ENCODE data around the gene TMEM116.
"Not testable (repeated sequence)": the region's sequence is repeated elsewhere in the genome, so short reads cannot be mapped to it uniquely, and the experiment has no call there.

Gene TMEM116

GRCh38 chr12:111975161-111975931 is 37.6 kb downstream of the TMEM116 start:
- no peak for DNase-seq

DNA sequence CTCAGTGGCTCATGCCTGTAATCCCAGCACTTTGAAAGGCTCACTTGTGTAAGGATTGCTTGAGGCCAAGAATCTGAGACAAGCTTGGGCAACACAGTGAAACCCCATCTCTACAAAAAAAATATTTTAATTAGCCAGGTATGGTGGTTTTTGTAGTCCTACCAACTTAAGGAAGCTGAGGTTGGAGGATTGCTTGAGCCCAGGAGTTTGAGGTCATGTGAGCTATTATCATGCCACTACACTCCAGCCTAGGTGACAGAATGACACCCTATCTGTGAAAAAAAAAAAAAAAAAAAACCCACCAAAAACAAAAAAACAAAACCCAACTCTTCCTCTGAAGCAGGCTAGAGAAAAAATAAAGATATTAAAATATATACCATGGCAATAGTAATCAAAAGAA is 41.2 kb downstream of the TMEM116 start:
- no peak for DNase-seq

DNA sequence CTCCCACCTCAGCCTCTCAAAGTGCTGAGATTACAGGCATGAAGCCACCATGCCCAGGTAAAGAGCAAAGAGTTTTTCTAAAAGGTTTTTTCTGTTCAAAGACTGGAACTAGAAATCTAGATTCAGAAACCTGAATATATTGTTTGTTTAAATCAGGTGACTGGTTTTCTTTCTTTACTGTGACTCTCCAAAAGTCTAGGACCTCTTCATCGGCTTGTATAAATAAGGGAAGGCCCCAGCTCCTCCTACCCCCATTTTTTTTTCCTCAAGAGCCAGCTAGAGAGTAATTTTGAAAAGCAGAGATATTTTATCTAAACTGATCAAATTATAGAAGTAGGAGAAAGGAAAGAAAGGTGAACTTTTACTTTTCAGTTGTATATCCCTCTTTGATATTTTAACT is 48.0 kb downstream of the TMEM116 start:
- DNase-seq: no peak

GRCh38 chr12:111959518-111959917 is 53.4 kb downstream of the TMEM116 start:
- not testable (repeated sequence) for DNase-seq

GRCh38 chr12:111957224-111957623 is 55.7 kb downstream of the TMEM116 start:
- DNase-seq: not testable (repeated sequence)

GRCh38 chr12:111954969-111955368 is 58.0 kb downstream of the TMEM116 start:
- no peak for DNase-seq

- DNase-seq: no peak
These were observed 59.5 kb downstream of the TMEM116 start for GRCh38 chr12:111953455-111953854.

GRCh38 chr12:111952084-111952787 is 60.7 kb downstream of the TMEM116 start:
- DNase-seq: not testable (repeated sequence)

GRCh38 chr12:111950961-111951676 is 61.8 kb downstream of the TMEM116 start:
- DNase-seq: not testable (repeated sequence)

GRCh38 chr12:111943929-111944328 is 69.0 kb downstream of the TMEM116 start:
- no peak for DNase-seq

- DNase-seq: no peak
These were observed 70.4 kb downstream of the TMEM116 start for GRCh38 chr12:111942557-111942956.

- DNase-seq: no peak
These were observed 75.5 kb downstream of the TMEM116 start for GRCh38 chr12:111937429-111937828.

GRCh38 chr12:111936869-111937268 is 76.1 kb downstream of the TMEM116 start:
- DNase-seq: no peak

DNA sequence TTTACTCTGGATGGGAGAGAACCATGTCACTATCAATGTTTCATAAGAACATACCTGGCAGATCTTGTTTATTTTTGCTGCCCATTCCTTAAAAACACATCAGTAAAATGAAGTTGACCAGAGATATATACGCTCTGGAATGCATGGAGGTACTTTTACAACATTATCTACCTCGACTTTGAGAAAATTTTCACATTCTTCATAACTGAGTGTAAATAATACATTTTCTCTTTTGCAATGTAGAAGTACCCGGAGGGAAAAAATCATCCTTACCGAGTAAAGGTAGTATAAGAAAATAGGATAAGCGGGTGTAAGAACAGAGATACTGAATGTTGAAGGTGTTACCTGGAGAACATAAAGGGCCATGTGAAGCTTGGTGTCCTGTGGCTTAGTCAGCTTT is 80.7 kb downstream of the TMEM116 start:
- no peak for DNase-seq

- DNase-seq: no peak
These were observed 85.6 kb downstream of the TMEM116 start for GRCh38 chr12:111927346-111927745.

GRCh38 chr12:111926631-111927030 is 86.3 kb downstream of the TMEM116 start:
- no peak for DNase-seq

GRCh38 chr12:111925171-111925570 is 87.8 kb downstream of the TMEM116 start:
- DNase-seq: no peak

DNA sequence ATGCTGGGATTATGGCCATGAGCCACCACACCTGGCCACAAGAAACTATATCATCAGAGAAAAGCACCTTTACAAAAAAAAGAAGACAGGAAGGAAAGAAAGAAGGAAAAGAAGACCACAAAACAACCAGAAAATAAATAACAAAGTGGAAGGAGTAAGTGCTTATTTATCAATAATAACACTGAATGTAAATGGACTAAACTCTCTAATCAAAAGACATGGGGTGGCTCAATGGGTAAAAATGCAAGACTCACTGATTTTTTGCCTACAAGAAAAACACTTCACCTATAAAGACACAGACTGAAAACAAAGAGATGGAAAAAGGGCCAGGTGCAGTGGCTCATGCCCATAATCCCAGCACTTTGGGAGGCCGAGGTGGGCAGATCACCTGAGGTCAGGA is 105.2 kb downstream of the TMEM116 start:
- no peak for DNase-seq

DNA sequence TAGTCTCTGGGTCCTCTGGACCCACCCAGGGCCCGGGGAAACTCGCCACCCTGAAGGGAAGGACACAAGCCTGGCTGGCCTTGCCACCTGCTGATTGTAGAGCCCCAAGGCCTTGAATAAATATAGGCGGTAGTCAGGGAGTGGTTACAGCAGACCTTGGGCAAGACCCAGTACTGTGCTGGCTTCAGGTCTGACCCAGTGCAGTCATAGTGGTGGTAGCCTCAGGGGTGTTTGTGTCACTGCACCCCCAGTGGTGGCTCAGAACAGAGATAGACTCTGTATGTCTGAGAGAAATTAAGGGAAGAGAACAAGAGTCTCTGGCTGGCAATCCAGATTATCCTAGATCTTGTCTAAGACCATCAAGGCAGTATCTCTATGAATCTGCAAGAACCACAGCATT is 107.5 kb downstream of the TMEM116 start:
- no peak for DNase-seq

GRCh38 chr12:111904446-111904975 is 108.5 kb downstream of the TMEM116 start:
- no peak for DNase-seq

DNA sequence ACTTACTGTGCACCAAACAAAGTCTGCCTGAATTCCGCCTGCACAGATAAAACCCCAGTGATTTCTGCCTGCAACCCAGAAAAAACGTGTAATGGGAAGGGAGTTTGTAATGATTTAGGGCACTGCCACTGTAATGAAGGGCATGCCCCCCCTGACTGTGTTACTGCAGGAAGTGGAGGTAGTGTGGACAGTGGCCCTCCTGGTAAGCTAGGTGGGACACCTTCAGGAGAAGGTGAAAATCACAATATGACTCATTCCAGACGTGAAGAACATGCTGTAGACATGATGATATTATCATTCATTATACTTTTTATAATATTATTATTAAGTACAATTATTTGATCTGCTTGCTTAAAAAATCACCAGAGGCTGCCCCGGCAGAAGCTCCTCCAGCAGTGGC is 111.8 kb downstream of the TMEM116 start:
- DNase-seq: no peak

GRCh38 chr12:111894556-111894955 is 118.4 kb downstream of the TMEM116 start:
- no peak for DNase-seq

DNA sequence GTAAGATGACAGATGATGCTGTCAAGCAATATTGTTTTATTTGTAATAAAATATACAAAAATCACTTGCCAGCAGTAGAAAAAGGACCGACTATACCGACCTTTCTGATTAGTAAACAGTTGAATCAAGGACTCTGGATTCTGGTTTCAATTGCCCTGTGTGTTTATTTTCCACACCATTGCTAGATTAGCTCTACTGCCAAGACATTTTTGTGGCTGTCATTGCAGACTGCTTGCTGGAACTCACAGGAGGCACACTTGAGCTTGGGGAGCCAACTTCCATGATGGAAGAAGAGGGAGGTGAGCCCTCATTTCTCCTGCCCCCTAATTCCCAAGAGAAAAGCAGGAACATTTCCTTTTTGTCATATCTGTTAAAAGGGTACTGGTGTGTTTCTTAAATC is 119.7 kb downstream of the TMEM116 start:
- DNase-seq: no peak
